IMR-90 (cell line): Measurements from ENCODE around the gene GTF2A1L.

Experiments
- CEBPB ChIP-seq: IDR thresholded peaks from 2 replicates; pipeline ENCODE4 v1.6.1; 2012; ENCODE audit warnings: low read depth, low read length, improper control_type of control experiment
- CTCF ChIP-seq: conservative IDR thresholded peaks from 2 replicates; pipeline ENCODE4 v1.5.1; 2012; ENCODE audit warnings: mild to moderate bottlenecking, low read depth, low read length, improper control_type of control experiment
- ELK1 ChIP-seq: fragments of 150-350 bp; IDR thresholded peaks from 2 replicates; pipeline ENCODE4 v1.6.1; 2016; ENCODE audit warnings: low read depth, mild to moderate bottlenecking, low read length, moderate library complexity, borderline replicate concordance
- FOS ChIP-seq: fragments of 150-350 bp; IDR thresholded peaks from 2 replicates; pipeline ENCODE4 v1.6.1; 2016; ENCODE audit warnings: low read depth, low read length
- MAZ ChIP-seq: IDR thresholded peaks from 2 replicates; pipeline ENCODE4 v1.6.1; 2012; ENCODE audit warnings: low read depth, mild to moderate bottlenecking, low read length, improper control_type of control experiment, moderate library complexity, borderline replicate concordance
- NFE2L2 ChIP-seq: fragments of 150-350 bp; IDR thresholded peaks from 2 replicates; pipeline ENCODE4 v1.6.1; 2016; ENCODE audit warnings: low read depth, mild to moderate bottlenecking, low read length
- POLR2A ChIP-seq: IDR thresholded peaks from 2 replicates; pipeline ENCODE4 v1.6.1; 2012; ENCODE audit warnings: mild to moderate bottlenecking, low read depth, low read length
- RAD21 ChIP-seq: IDR thresholded peaks from 2 replicates; pipeline ENCODE4 v1.6.1; 2012; ENCODE audit warnings: low read length, improper control_type of control experiment
- RCOR1 ChIP-seq: IDR thresholded peaks from 2 replicates; pipeline ENCODE4 v1.6.1; 2012; ENCODE audit warnings: mild to moderate bottlenecking, low read length, improper control_type of control experiment; ENCODE audit not compliant: insufficient replicate concordance
- RFX5 ChIP-seq: IDR thresholded peaks from 2 replicates; pipeline ENCODE4 v1.8.0; 2012; ENCODE audit warnings: low read depth, mild to moderate bottlenecking, low read length, moderate library complexity
- SMC3 ChIP-seq: fragments of 150-350 bp; IDR thresholded peaks from 2 replicates; pipeline ENCODE4 v1.6.1; 2016; ENCODE audit warnings: low read depth, mild to moderate bottlenecking, antibody characterized with exemption, low read length, moderate library complexity
- USF2 ChIP-seq: fragments of 150-350 bp; IDR thresholded peaks from 2 replicates; pipeline ENCODE4 v1.6.1; 2017; ENCODE audit warnings: mild to moderate bottlenecking, antibody characterized with exemption, low read length, low read depth

GRCh38 chr2:48607307-48608014 lies 10.2 kb upstream of the GTF2A1L start:
- TF ChIP-seq CTCF: no peak
- no peak for TF ChIP-seq CEBPB
- no peak for TF ChIP-seq SMC3
- TF ChIP-seq RCOR1: no peak
- TF ChIP-seq POLR2A: no peak
- TF ChIP-seq ELK1: no peak
- no peak for TF ChIP-seq MAZ
- TF ChIP-seq RFX5: no peak
- no peak for TF ChIP-seq RAD21
- TF ChIP-seq USF2: no peak
- no peak for TF ChIP-seq FOS
- no peak for TF ChIP-seq NFE2L2
